Mononuclear cell (primary cell): ENCODE measurements around the gene RERG. TPM values are rescaled to one million over a fixed set of nuclear protein-coding genes. Genes with fewer than 3 reads are reported as not detected.

Experiments
- H3K27me3 ChIP-seq: 2 replicates; pipeline ENCODE4 v1.6.0; 2011; ENCODE audit warnings: low read length, control low read depth; ENCODE audit not compliant: insufficient read depth
- H3K4me1 ChIP-seq: 2 replicates; pipeline ENCODE4 v1.5.1; 2011; ENCODE audit warnings: mild to moderate bottlenecking, low read length, control low read depth; ENCODE audit not compliant: insufficient read depth
- H3K4me3 ChIP-seq: 2 replicates; pipeline ENCODE4 v1.5.1; 2011; ENCODE audit warnings: mild to moderate bottlenecking, low read length, moderate library complexity
- H3K9me3 ChIP-seq: 2 replicates; pipeline ENCODE4 v1.5.1; 2011; ENCODE audit warnings: low read depth, mild to moderate bottlenecking, control low read depth, low read length
- total RNA-seq: library from RNA; depleted of rRNA; stranded (reverse); fragments of >200 nt; gene quantifications from one replicate; pipeline ENCODE4 v1.2.3, GENCODE V29; 2012

Gene RERG
- total RNA-seq = not detected

- Histone ChIP-seq H3K4me1 (peaks cover 7% of the 10 kb centered on the region), H3K4me3 (no peak within 1 kb of the TSS), H3K27me3 (peaks cover 48% of the 10 kb centered on the region), H3K9me3 (no peaks in the 10 kb centered on the region)
Measured at GRCh38 chr12:15220915-15221885, at the start of gene RERG. TSS of gene RERG (minus strand) at chr12:15221417. CDS start at chr12:15217489, 3,928 bp downstream.

- H3K4me1 ChIP-seq = no peaks in the 10 kb centered on the region
Measured at GRCh38 chr12:15270591-15270990, 49.4 kb upstream of the RERG start.

GRCh38 chr12:15268927-15269552, 47.8 kb upstream of the RERG start:
- Histone ChIP-seq H3K4me1 (no peaks in the 10 kb centered on the region), H3K9me3 (no peaks in the 10 kb centered on the region), H3K27me3 (peaks cover 3% of the 10 kb centered on the region), H3K4me3 (no peak overlapping the region)

More at GRCh38 chr12:15270591-15270990, 49.4 kb upstream of the RERG start:
- Histone ChIP-seq H3K4me3 (no peak overlapping the region), H3K27me3 (peaks cover 8% of the 10 kb centered on the region), H3K9me3 (no peaks in the 10 kb centered on the region)

GRCh38 chr12:15268309-15268708, 47.1 kb upstream of the RERG start:
- Histone ChIP-seq H3K9me3 (no peaks in the 10 kb centered on the region), H3K4me3 (no peak overlapping the region), H3K4me1 (no peaks in the 10 kb centered on the region), H3K27me3 (peaks cover 3% of the 10 kb centered on the region)

- H3K27me3 ChIP-seq = peaks cover 6% of the 10 kb centered on the region
- H3K9me3 ChIP-seq = no peaks in the 10 kb centered on the region
- H3K4me1 ChIP-seq = no peaks in the 10 kb centered on the region
- H3K4me3 ChIP-seq = no peak overlapping the region
Measured at GRCh38 chr12:15265875-15266274, 44.7 kb upstream of the RERG start.

GRCh38 chr12:15256761-15257160, 35.5 kb upstream of the RERG start:
- peaks cover 10% of the 10 kb centered on the region for H3K9me3 ChIP-seq
- no peaks in the 10 kb centered on the region for H3K4me1 ChIP-seq
- H3K4me3 ChIP-seq = no peak overlapping the region
- H3K27me3 ChIP-seq = peaks cover 21% of the 10 kb centered on the region

GRCh38 chr12:15253990-15254389, 32.8 kb upstream of the RERG start:
- Histone ChIP-seq H3K4me1 (no peaks in the 10 kb centered on the region), H3K27me3 (peaks cover 26% of the 10 kb centered on the region), H3K9me3 (peaks cover 7% of the 10 kb centered on the region), H3K4me3 (no peak overlapping the region)

- no peak overlapping the region for H3K4me3 ChIP-seq
- peaks cover 9% of the 10 kb centered on the region for H3K9me3 ChIP-seq
- H3K27me3 ChIP-seq = peaks cover 30% of the 10 kb centered on the region
- no peaks in the 10 kb centered on the region for H3K4me1 ChIP-seq
Measured at GRCh38 chr12:15244926-15245325, 23.7 kb upstream of the RERG start.

GRCh38 chr12:15244341-15244740, 23.1 kb upstream of the RERG start:
- peaks cover 9% of the 10 kb centered on the region for H3K9me3 ChIP-seq
- H3K27me3 ChIP-seq = peaks cover 28% of the 10 kb centered on the region
- no peaks in the 10 kb centered on the region for H3K4me1 ChIP-seq
- no peak overlapping the region for H3K4me3 ChIP-seq

- H3K9me3 ChIP-seq = peaks cover 5% of the 10 kb centered on the region
- H3K27me3 ChIP-seq = peaks cover 20% of the 10 kb centered on the region
- H3K4me1 ChIP-seq = no peaks in the 10 kb centered on the region
- no peak overlapping the region for H3K4me3 ChIP-seq
Measured at GRCh38 chr12:15243102-15243501, 21.9 kb upstream of the RERG start.

- no peaks in the 10 kb centered on the region for H3K4me1 ChIP-seq
- no peaks in the 10 kb centered on the region for H3K9me3 ChIP-seq
- H3K4me3 ChIP-seq = no peak overlapping the region
- H3K27me3 ChIP-seq = peaks cover 13% of the 10 kb centered on the region
Measured at GRCh38 chr12:15240898-15241297, 19.7 kb upstream of the RERG start.

GRCh38 chr12:15234508-15234907, 13.3 kb upstream of the RERG start:
- H3K27me3 ChIP-seq = peaks cover 13% of the 10 kb centered on the region

GRCh38 chr12:15234011-15234410, 12.8 kb upstream of the RERG start:
- peaks cover 18% of the 10 kb centered on the region for H3K27me3 ChIP-seq
- H3K4me1 ChIP-seq = no peaks in the 10 kb centered on the region
- no peaks in the 10 kb centered on the region for H3K9me3 ChIP-seq
- no peak overlapping the region for H3K4me3 ChIP-seq

More at GRCh38 chr12:15234508-15234907, 13.3 kb upstream of the RERG start:
- H3K4me3 ChIP-seq = no peak overlapping the region
- no peaks in the 10 kb centered on the region for H3K4me1 ChIP-seq
- no peaks in the 10 kb centered on the region for H3K9me3 ChIP-seq

GRCh38 chr12:15232959-15233358, 11.7 kb upstream of the RERG start:
- Histone ChIP-seq H3K27me3 (peaks cover 16% of the 10 kb centered on the region), H3K4me1 (no peaks in the 10 kb centered on the region), H3K9me3 (no peaks in the 10 kb centered on the region), H3K4me3 (no peak overlapping the region)

- Histone ChIP-seq H3K27me3 (peaks cover 18% of the 10 kb centered on the region), H3K4me3 (no peak overlapping the region), H3K9me3 (no peaks in the 10 kb centered on the region), H3K4me1 (no peaks in the 10 kb centered on the region)
Measured at GRCh38 chr12:15231493-15231892, 10.3 kb upstream of the RERG start.
